Stimulated activated CD8-positive, alpha-beta memory T cell treated with anti-CD3 and anti-CD28 coated beads, Interleukin-15, amount 100 ng/mL, for 48 hours (primary cell): ENCODE data around the gene MNT.

Experiments used
- DNase-seq, 2 donors: peaks; one replicate each; pipeline ENCODE4 v3.0.0-alpha.2; 2020; ENCODE audit warnings: low read depth in 2 of 2

The MNT gene

GRCh38 chr17:2363851-2364762 is 36.8 kb downstream of the MNT start:
- DNase-seq: no peak

GRCh38 chr17:2363318-2363717 is 37.5 kb downstream of the MNT start:
- DNase-seq: no peak

- DNase-seq: no peak
Measured at GRCh38 chr17:2362881-2363280, 38.0 kb downstream of the MNT start.

- no peak for DNase-seq
Measured at GRCh38 chr17:2362416-2362815, 38.4 kb downstream of the MNT start.

- no peak for DNase-seq
Measured at GRCh38 chr17:2362016-2362415, 38.8 kb downstream of the MNT start.

- DNase-seq: no peak
Measured at GRCh38 chr17:2361010-2361760, 39.7 kb downstream of the MNT start.

GRCh38 chr17:2357931-2358434 is 42.9 kb downstream of the MNT start:
- DNase-seq: no peak

GRCh38 chr17:2357237-2357636 is 43.6 kb downstream of the MNT start:
- no peak for DNase-seq

GRCh38 chr17:2354311-2354710 is 46.5 kb downstream of the MNT start:
- DNase-seq: no peak

- no peak for DNase-seq
Measured at GRCh38 chr17:2351269-2351668, 49.6 kb downstream of the MNT start.

GRCh38 chr17:2347805-2348685 is 52.8 kb downstream of the MNT start:
- no peak for DNase-seq

- DNase-seq: no peak
Measured at GRCh38 chr17:2346475-2346874, 54.4 kb downstream of the MNT start.

GRCh38 chr17:2344528-2344927 is 56.3 kb downstream of the MNT start:
- no peak for DNase-seq

- peak; percentile 40 to 54 for DNase-seq
Measured at GRCh38 chr17:2343421-2343820, 57.4 kb downstream of the MNT start.

GRCh38 chr17:2338315-2338657 is 62.6 kb downstream of the MNT start:
- no peak for DNase-seq

GRCh38 chr17:2337544-2338314 is 63.1 kb downstream of the MNT start:
- DNase-seq: peak; percentile 45 to 47

- peak; percentile 39 to 47 for DNase-seq
Measured at GRCh38 chr17:2336852-2337543, 63.9 kb downstream of the MNT start, which contains the start of gene SGSM2. TSS of gene SGSM2 (plus strand) at chr17:2337501. CDS start at chr17:2337689, 188 bp downstream.

GRCh38 chr17:2336215-2336851 is 64.5 kb downstream of the MNT start, which contains the start of gene TSR1:
TSS of gene TSR1 (minus strand) at chr17:2336457. CDS start at chr17:2336427, 30 bp downstream.
- peak; percentile 86 to 89 for DNase-seq

GRCh38 chr17:2335726-2336214 is 65.1 kb downstream of the MNT start:
- DNase-seq: no peak
